ENCODE results near the gene SLC26A1.

DNA sequence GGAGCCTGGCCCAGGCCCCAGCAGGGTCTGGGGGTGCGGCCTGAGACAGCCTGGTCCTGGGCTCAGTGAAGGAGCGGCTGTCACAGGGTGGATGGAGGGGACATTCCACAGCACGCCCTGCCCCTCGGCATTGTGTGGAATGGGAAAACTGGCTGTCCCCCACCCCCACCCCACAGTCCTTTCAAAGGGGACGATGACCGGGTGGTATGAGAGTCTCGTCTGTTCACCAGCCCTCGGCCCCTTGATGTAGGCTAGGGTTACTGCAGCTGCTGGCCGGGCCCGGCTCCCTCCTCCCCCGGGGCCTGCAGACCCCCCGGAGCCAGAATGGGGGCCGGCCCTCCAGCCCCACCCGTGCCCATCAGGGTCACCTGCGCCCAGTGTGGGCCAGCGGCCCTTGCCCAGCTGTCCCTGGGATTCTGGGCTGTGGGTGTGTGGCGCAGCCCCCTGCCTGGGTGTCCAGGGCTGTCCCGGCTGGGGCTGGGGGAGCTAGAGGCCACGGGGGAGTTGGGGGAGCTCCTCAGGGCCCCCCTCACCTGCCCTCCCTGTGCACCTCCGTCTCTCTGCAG, 30.0 kb upstream of the SLC26A1 start:
- TF ChIP-seq POLR2A (IDR thresholded peaks at IDR 0.05; ENCODE audit: borderline replicate concordance, extremely low read depth, insufficient read depth, insufficient read length) (no peak), TCF7L2 (IDR thresholded peaks at IDR 0.05; ENCODE audit: borderline replicate concordance, extremely low read depth, insufficient read depth, insufficient read length) (no peak), SIN3A (IDR thresholded peaks at IDR 0.05; ENCODE audit: low read depth) (no peak)
- TF ChIP-seq, protein P1, sequence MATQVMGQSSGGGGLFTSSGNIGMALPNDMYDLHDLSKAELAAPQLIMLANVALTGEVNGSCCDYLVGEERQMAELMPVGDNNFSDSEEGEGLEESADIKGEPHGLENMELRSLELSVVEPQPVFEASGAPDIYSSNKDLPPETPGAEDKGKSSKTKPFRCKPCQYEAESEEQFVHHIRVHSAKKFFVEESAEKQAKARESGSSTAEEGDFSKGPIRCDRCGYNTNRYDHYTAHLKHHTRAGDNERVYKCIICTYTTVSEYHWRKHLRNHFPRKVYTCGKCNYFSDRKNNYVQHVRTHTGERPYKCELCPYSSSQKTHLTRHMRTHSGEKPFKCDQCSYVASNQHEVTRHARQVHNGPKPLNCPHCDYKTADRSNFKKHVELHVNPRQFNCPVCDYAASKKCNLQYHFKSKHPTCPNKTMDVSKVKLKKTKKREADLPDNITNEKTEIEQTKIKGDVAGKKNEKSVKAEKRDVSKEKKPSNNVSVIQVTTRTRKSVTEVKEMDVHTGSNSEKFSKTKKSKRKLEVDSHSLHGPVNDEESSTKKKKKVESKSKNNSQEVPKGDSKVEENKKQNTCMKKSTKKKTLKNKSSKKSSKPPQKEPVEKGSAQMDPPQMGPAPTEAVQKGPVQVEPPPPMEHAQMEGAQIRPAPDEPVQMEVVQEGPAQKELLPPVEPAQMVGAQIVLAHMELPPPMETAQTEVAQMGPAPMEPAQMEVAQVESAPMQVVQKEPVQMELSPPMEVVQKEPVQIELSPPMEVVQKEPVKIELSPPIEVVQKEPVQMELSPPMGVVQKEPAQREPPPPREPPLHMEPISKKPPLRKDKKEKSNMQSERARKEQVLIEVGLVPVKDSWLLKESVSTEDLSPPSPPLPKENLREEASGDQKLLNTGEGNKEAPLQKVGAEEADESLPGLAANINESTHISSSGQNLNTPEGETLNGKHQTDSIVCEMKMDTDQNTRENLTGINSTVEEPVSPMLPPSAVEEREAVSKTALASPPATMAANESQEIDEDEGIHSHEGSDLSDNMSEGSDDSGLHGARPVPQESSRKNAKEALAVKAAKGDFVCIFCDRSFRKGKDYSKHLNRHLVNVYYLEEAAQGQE (IDR thresholded peaks at IDR 0.05; ENCODE audit: low read depth): no peak
- TF ChIP-seq, protein P2, sequence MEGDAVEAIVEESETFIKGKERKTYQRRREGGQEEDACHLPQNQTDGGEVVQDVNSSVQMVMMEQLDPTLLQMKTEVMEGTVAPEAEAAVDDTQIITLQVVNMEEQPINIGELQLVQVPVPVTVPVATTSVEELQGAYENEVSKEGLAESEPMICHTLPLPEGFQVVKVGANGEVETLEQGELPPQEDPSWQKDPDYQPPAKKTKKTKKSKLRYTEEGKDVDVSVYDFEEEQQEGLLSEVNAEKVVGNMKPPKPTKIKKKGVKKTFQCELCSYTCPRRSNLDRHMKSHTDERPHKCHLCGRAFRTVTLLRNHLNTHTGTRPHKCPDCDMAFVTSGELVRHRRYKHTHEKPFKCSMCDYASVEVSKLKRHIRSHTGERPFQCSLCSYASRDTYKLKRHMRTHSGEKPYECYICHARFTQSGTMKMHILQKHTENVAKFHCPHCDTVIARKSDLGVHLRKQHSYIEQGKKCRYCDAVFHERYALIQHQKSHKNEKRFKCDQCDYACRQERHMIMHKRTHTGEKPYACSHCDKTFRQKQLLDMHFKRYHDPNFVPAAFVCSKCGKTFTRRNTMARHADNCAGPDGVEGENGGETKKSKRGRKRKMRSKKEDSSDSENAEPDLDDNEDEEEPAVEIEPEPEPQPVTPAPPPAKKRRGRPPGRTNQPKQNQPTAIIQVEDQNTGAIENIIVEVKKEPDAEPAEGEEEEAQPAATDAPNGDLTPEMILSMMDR (IDR thresholded peaks at IDR 0.05 in 2 of 3, conservative IDR thresholded peaks at IDR 0.05 in 1 of 3; ENCODE audit: borderline replicate concordance in 1 of 3, insufficient read depth in 1 of 3, low read depth in 2 of 3, low read length in 2 of 3): no peak
